ENCODE measurements around the gene SIL1.

Gene SIL1

GRCh38 chr5:139052975-139053374 lies 145.2 kb downstream of the SIL1 start:
- TF ChIP-seq CTCF (IDR thresholded peaks at IDR 0.05; ENCODE audit: low read depth, low read length, missing control alignments) = no peak
- DNase-seq (ENCODE audit: low read depth) = no peak
- in situ Hi-C loops (cut with HindIII; ENCODE audit: low sequenced_read_pairs) = no loop called here
- H3K4me3 ChIP-seq (ENCODE audit: low read depth, low read length) = no peak overlapping the region

GRCh38 chr5:139051392-139051791 lies 146.8 kb downstream of the SIL1 start:
- no peak overlapping the region for H3K4me3 ChIP-seq (ENCODE audit: low read depth, low read length)
- no peak for DNase-seq (ENCODE audit: low read depth)
- TF ChIP-seq CTCF (IDR thresholded peaks at IDR 0.05; ENCODE audit: low read depth, low read length, missing control alignments) = no peak
- in situ Hi-C loops (cut with HindIII; ENCODE audit: low sequenced_read_pairs) = no loop called here

GRCh38 chr5:139050432-139050831 lies 147.7 kb downstream of the SIL1 start:
- no peak overlapping the region for H3K4me3 ChIP-seq (ENCODE audit: low read depth, low read length)
- no peak for TF ChIP-seq CTCF (IDR thresholded peaks at IDR 0.05; ENCODE audit: low read depth, low read length, missing control alignments)
- in situ Hi-C loops (cut with HindIII; ENCODE audit: low sequenced_read_pairs) = no loop called here
- no peak for DNase-seq (ENCODE audit: low read depth)

- DNase-seq (ENCODE audit: low read depth) = no peak
- in situ Hi-C loops (cut with HindIII; ENCODE audit: low sequenced_read_pairs) = no loop called here
- TF ChIP-seq CTCF (IDR thresholded peaks at IDR 0.05; ENCODE audit: low read depth, low read length, missing control alignments) = no peak
- no peak overlapping the region for H3K4me3 ChIP-seq (ENCODE audit: low read depth, low read length)
Measured at GRCh38 chr5:139049780-139050179, 148.4 kb downstream of the SIL1 start.

GRCh38 chr5:139046551-139046950 lies 151.6 kb downstream of the SIL1 start:
- in situ Hi-C loops (cut with HindIII; ENCODE audit: low sequenced_read_pairs) = no loop called here
- no peak for DNase-seq (ENCODE audit: low read depth)
- TF ChIP-seq CTCF (IDR thresholded peaks at IDR 0.05; ENCODE audit: low read depth, low read length, missing control alignments) = no peak
- no peak overlapping the region for H3K4me3 ChIP-seq (ENCODE audit: low read depth, low read length)

GRCh38 chr5:139043157-139043905 lies 154.8 kb downstream of the SIL1 start:
- peak; percentile 82 for DNase-seq (ENCODE audit: low read depth)
- no peak overlapping the region for H3K4me3 ChIP-seq (ENCODE audit: low read depth, low read length)
- in situ Hi-C loops (cut with HindIII; ENCODE audit: low sequenced_read_pairs) = no loop called here
- TF ChIP-seq CTCF (IDR thresholded peaks at IDR 0.05; ENCODE audit: low read depth, low read length, missing control alignments) = no peak

Measured in astrocyte of the cerebellum (primary cell).